Measurements from ENCODE around the gene ZNF205. TPM values are rescaled to one million over a fixed set of nuclear protein-coding genes. Genes with fewer than 3 reads are reported as not detected.

The ZNF205 gene
- total and polyA plus RNA-seq, 2 of the 4 experiments (the other 2 are of a cell fraction), result 8.2 to 12.7 TPM

DNA sequence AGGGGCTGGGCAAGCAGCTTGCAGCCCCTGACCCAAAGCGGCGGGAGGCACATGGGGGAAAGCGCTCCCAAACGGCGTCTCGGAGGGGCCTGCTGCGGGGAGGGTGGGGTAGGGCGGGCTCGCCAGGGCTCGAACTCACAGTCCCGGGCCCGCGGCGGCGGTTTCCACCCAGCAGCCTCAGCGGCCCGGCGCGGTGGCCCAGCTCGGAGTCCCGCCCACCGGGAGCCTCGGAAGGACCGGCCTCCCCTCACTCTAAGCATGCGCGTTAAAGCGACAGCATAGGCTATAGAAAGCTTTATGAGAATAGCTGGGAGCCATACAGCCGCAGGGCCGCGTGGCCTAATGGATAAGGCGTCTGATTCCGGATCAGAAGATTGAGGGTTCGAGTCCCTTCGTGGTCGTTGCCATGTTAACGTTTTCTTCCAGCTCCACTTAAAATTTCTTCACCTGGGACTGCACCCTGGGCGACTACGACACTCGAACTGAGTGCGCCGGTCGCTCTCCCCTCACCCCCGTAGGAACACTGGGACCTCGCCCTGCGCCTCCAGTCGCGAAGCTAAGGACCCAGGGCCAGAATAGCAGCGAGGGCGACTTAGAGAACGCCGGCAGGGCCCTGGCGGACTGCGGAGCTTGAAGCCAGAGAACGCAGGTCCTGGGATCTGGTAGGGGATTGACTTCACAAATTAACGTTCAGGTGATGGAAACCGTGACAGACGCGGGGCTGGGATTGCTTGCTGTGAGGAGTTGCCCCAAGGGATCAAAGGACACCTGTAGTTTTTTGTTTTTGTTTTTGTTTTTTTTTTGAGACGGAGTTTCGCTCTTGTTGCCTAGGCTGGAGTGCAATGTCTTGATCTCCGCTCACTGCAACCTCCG is 38.2 kb downstream of the ZNF205 start:
- Histone ChIP-seq H3K14ac (replicated peaks; ENCODE audit: low read depth, low read length) (peak overlapping the region; percentile 85), H3K4ac (ENCODE audit: low read depth, low read length) (peak overlapping the region; percentile 95), H3K56ac (ENCODE audit: extremely low read depth, insufficient read depth, low read length) (peak overlapping the region; percentile 55), H4K91ac (ENCODE audit: insufficient read depth, low read depth, low read length) (peak overlapping the region; percentile 65), H3K79me1 (ENCODE audit: low read depth in 1 of 2, low read length in 2 of 2) (peaks cover 0 to 13% of the 10 kb centered on the region in 2 experiments; a peak in 2 of 4 replicates), H4K8ac (ENCODE audit: low read depth in 2 of 2, low read length in 2 of 2) (peak overlapping the region; percentile 89 to 98), H2AK5ac (ENCODE audit: low read depth, low read length) (peak overlapping the region; percentile 80), H3K23ac (ENCODE audit: low read depth, low read length) (peak overlapping the region; percentile 94; the same call in 1 of the 2 replicates), H2BK5ac (ENCODE audit: low read depth, low read length, poor library complexity, severe bottlenecking) (peak overlapping the region; percentile 58), H2BK120ac (ENCODE audit: low read depth, low read length) (peak overlapping the region; percentile 65; the same call in 1 of the 2 replicates), H2AFZ (replicated peaks; ENCODE audit: low read length, poor library complexity) (peak overlapping the region; percentile 94), H3K27ac (ENCODE audit: insufficient read depth, low read length) (peak overlapping the region; percentile 61), H3K9me1 (ENCODE audit: insufficient read depth, low read length) (peaks cover 9% of the 10 kb centered on the region), H4K20me1 (ENCODE audit: insufficient read depth, low read length) (peaks cover 11% of the 10 kb centered on the region), H3K4me3 (ENCODE audit: insufficient read depth, low read depth, low read length) (peak overlapping the region; percentile 58), H3K4me2 (ENCODE audit: low read depth, low read length) (peak overlapping the region; percentile 89), H3K9ac (ENCODE audit: low read depth, low read length) (peak overlapping the region; percentile 71), H3K27me3 (ENCODE audit: control insufficient read depth, insufficient read depth, low read length) (no peaks in the 10 kb centered on the region), H3K9me3 (ENCODE audit: control insufficient read depth, insufficient read depth, low read length) (no peaks in the 10 kb centered on the region), H3K36me3 (ENCODE audit: control insufficient read depth, insufficient read depth, low read length) (no peaks in the 10 kb centered on the region), H3K18ac (ENCODE audit: low read depth, low read length) (peak overlapping the region; percentile 34; the same call in 1 of the 2 replicates), H4K5ac (ENCODE audit: low read depth, low read length) (peak overlapping the region; percentile 94), H2BK15ac (ENCODE audit: low read depth, low read length) (no peak overlapping the region), H3K4me1 (ENCODE audit: control insufficient read depth, insufficient read depth, low read length) (peaks cover 3% of the 10 kb centered on the region; the same call in 1 of the 2 replicates), H2BK20ac (ENCODE audit: low read depth, low read length) (no peak overlapping the region), H2AK9ac (replicated peaks; ENCODE audit: low read depth, low read length, poor library complexity) (peak overlapping the region; percentile 98)
- WGBS, 2 experiments (ENCODE audit: extremely low coverage in 2 of 2, insufficient read length in 1 of 2), result 0% methylated on average over 1 of the region's 62 CpGs; no CpG with 5 or more reads in 1 of the 2 experiments
- ChIA-PET POLR2A (ENCODE audit: unreplicated experiment) (interaction anchor here (1.3 kb wide), 1 partner anchor 16 kb away, joined by 4 read pairs; the partner anchor contains the start of gene ZNF213), CTCF (interaction anchor here (0.6 to 1.6 kb wide), 3 partner anchors 19 to 449 kb away, joined by 4 to 6 read pairs (median 4); no protein-coding TSS in a partner anchor)
- BruUV-seq (replicated peaks), result TSS peak; percentile 97
- intact Hi-C loops (cut with micrococcal nuclease), result loop anchor here (1.0 kb wide), 1 partner anchor 15 kb away; the partner anchor contains the start of gene ZNF213
- in situ Hi-C loops (cut with MboI; ENCODE audit: low sequenced_read_pairs), result no loop called here
- dilution Hi-C loops (cut with HindIII; ENCODE audit: low sequenced_read_pairs, unreplicated experiment), result no loop called here
- ATAC-seq (ENCODE audit: low read depth) (peak; percentile 84), DNase-seq (peak; percentile 92)
- TF ChIP-seq MAZ (IDR thresholded peaks at IDR 0.05; ENCODE audit: borderline replicate concordance, low read depth, low read length) (peak; percentile 20; the same call in 1 of the 2 replicates), RCOR1 (IDR thresholded peaks at IDR 0.05; ENCODE audit: insufficient replicate concordance, low read length) (peak; percentile 65), NFE2L2 (IDR thresholded peaks at IDR 0.05; ENCODE audit: low read depth, low read length) (no peak), ELK1 (IDR thresholded peaks at IDR 0.05; ENCODE audit: borderline replicate concordance, low read depth, low read length) (no peak), FOS (IDR thresholded peaks at IDR 0.05; ENCODE audit: low read depth, low read length) (peak; percentile 95), RAD21 (IDR thresholded peaks at IDR 0.05; ENCODE audit: low read length) (no peak), MXI1 (IDR thresholded peaks at IDR 0.05; ENCODE audit: borderline replicate concordance, low read depth, low read length) (no peak), CEBPB (IDR thresholded peaks at IDR 0.05; ENCODE audit: low read depth, low read length) (peak; percentile 64; the same call in 1 of the 2 replicates), USF2 (IDR thresholded peaks at IDR 0.05; ENCODE audit: low read depth, low read length) (no peak), SMC3 (IDR thresholded peaks at IDR 0.05; ENCODE audit: low read depth, low read length) (no peak), CHD1 (IDR thresholded peaks at IDR 0.05; ENCODE audit: low read depth, low read length) (peak; percentile 84; the same call in 1 of the 2 replicates), POLR2A (IDR thresholded peaks at IDR 0.05; ENCODE audit: low read depth, low read length) (no peak), RFX5 (IDR thresholded peaks at IDR 0.05; ENCODE audit: low read depth, low read length) (no peak)
